ENCODE data around the gene CEP89.

Gene CEP89

GRCh38 chr19:32865326-32865725 is 106.4 kb downstream of the CEP89 start:
- TF ChIP-seq CTCF (conservative IDR thresholded peaks at IDR 0.05) = no peak

GRCh38 chr19:32864318-32865007 is 107.3 kb downstream of the CEP89 start:
- no peak for TF ChIP-seq CTCF (conservative IDR thresholded peaks at IDR 0.05)
- H3K27ac ChIP-seq = no peak overlapping the region

More at GRCh38 chr19:32865326-32865725, 106.4 kb downstream of the CEP89 start:
- H3K27ac ChIP-seq = no peak overlapping the region

GRCh38 chr19:32863841-32864240 is 107.9 kb downstream of the CEP89 start:
- no peak for TF ChIP-seq CTCF (conservative IDR thresholded peaks at IDR 0.05)

GRCh38 chr19:32863301-32863700 is 108.5 kb downstream of the CEP89 start:
- TF ChIP-seq CTCF (conservative IDR thresholded peaks at IDR 0.05) = no peak
- H3K27ac ChIP-seq = no peak overlapping the region

More at GRCh38 chr19:32863841-32864240, 107.9 kb downstream of the CEP89 start:
- no peak overlapping the region for H3K27ac ChIP-seq

GRCh38 chr19:32862741-32863140 is 109.0 kb downstream of the CEP89 start:
- no peak overlapping the region for H3K27ac ChIP-seq
- TF ChIP-seq CTCF (conservative IDR thresholded peaks at IDR 0.05) = no peak

- TF ChIP-seq CTCF (conservative IDR thresholded peaks at IDR 0.05) = no peak
- H3K27ac ChIP-seq = no peak overlapping the region
Measured at GRCh38 chr19:32862173-32862572, 109.6 kb downstream of the CEP89 start.

- TF ChIP-seq CTCF (conservative IDR thresholded peaks at IDR 0.05) = no peak
Measured at GRCh38 chr19:32861596-32861995, 110.2 kb downstream of the CEP89 start.

More at GRCh38 chr19:32861596-32861995, 110.2 kb downstream of the CEP89 start:
- H3K27ac ChIP-seq = no peak overlapping the region

Measured in VCaP (cell line).